GM18520 (cell line): ENCODE results near the gene ITSN1.
"Not testable (repeated sequence)": the region's sequence is repeated elsewhere in the genome, so short reads cannot be mapped to it uniquely, and the experiment has no call there.

ENCODE experiments used
- ATAC-seq: cut with Tn5 transposase; IDR thresholded peaks from one replicate; pipeline ENCODE4 v1.9.1; 2021; ENCODE audit not compliant: unreplicated experiment

The ITSN1 gene

DNA sequence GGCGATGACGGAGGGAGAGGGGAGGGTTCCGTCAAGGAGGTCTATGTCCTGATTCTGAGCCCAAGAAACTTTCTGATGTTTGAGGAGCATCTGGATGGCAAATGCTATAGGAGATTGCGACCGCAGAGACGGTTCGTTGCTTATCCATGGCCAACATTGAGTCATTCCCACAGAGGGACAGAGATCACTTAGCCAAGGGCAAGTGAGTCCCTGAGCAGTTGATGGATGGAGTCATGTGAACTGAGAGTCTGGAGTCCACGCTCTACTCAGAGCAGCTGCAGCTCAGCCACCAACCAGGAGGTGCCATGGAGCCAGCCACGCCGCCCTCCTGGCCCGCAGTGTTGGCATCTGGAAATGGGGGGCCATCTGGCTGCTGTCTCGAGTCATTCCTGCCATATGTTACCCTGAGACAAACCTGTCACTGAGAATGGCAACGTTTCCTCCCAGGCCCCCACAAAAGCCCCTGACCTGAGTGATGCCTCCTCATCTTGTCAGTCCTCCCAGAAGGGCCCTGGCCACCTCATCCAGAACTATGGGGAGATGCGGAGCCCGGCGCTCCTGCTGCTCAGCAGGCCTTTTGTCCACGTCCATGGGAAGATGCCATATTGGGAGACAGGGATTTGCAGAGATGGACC is 214.7 kb downstream of the ITSN1 start:
- ATAC-seq: no peak

DNA sequence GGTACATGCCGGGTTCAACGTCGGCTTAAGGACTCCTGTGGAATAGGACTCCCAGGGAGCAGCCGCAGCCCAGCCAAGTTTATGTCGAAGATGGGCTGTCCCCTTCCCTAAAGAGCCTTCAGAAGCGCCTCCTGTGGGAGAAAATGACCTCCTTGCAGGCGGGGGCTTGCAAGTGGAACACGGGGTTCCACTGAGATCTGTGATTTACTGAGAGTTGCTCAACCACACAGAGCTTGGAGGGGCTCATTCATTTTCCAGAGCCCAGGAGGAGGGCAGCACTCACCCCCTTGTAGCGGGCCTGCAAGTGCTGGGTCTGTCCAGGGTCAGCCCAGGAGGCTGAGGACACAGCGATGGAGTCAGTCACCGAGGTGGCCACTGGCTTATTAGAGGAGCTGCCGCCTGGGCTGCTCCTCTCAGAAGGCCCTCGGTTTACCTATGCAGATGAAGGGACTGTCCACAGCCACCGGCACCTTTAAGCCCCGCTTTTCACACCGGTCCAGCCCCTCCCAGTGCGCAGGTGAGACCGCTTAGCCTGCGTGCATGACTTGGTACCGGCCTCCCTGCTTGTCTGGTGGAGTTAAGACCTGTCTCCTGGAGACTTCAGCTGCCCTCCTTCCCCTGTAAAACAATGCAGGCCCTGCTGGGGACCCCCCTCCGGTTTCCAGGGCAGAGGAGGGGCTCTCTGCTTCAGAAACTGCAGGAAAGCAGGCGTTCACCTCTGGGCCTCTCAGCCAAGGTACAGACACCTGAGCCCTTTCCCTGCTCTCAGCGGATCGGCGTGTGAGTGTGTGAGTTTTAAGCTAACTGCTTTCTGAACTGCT is 215.8 kb downstream of the ITSN1 start:
- ATAC-seq: no peak

DNA sequence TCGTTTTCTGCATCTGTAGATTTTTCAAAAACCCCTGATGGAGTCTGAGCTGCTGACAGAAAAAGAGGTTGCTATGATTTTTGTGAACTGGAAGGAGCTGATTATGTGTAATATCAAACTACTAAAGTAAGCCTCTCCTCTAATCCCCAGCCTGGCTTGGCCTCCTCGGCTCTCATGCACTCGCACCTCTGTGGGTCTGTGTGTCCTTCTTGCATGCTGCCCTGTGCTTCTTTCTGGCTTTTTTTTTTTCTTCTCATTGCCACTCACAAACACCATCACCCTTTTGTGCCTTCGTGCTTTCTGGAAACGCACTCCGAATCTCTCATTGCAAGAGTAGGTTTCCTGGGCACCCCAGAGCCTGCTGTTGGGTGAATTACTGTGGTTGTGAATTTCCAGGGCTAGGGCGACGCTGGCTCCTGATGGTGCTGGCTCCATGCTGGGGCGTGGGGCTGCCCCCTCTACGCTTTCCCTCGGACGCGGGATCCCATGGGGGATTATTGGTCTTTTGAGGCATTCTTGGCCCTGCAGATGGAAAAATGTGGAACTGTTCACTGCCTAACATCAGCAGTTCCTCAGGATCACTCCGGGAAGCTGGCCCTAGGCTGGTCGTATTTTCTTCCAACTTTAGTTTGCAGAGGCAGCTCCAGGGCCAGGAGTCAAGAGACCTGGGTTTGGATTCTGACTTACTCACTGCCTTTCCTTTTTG is 216.5 kb downstream of the ITSN1 start:
- ATAC-seq: no peak

DNA sequence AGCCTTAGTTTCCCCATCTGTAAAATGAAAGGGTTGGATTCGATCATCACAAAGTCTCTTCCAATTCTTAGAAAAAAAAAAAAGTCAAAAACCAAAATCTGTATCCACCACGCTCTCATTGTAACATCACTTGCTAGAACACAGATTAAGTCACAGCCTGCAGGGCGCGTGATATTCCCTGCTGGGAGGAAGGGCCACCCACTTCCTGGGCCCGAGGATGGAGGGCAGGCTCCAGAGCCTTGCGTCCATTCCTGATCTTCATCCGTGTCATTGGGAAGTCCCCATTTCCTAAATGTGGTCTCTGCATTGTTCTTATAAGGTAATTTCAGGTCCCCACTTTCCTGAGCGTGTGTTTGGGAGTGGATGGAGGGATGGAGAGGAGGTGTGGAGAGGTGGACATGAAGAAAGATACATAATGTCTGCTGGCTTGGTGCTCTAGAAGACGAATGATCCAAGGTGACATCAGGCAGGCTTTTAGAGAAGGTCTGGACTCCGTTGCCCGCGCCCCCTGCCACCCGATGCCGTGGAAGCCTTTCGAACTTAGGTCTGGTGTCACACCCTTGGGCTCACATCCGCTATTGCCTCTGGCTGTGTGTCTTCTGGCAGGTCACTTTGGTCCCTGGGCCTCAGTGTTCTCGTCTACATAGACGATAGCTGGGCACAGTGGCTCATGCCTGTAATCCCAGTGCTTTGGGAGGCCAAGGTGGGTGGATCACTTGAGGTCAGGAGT is 217.2 kb downstream of the ITSN1 start:
- no peak for ATAC-seq

DNA sequence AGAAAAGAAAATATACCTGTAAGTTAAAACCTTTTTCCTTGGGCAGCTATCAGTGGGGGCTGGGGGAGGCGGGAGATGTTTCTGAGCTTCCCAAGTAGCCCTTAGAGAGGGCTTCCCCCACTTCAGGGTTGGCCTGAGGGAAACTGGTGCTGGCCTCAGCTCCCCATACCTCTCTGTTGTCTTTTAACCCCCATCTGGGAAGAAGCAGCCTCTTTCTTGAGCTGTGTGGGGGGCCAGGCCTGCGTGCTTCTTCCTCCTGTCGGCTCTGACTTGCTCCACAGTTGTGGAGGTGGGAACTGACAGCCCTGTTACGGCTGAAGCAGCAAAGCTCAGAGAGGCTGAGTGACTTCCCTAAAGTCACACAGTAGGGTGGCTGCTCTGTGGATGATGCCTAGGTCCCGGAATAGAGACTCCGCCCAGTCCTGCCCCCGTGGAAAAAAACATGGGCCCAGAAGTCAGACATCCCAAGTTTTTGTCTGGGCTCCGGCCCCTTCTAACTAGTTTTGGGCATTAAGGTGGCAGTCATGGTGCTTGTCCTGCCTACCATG is 218.1 kb downstream of the ITSN1 start:
- ATAC-seq: no peak

DNA sequence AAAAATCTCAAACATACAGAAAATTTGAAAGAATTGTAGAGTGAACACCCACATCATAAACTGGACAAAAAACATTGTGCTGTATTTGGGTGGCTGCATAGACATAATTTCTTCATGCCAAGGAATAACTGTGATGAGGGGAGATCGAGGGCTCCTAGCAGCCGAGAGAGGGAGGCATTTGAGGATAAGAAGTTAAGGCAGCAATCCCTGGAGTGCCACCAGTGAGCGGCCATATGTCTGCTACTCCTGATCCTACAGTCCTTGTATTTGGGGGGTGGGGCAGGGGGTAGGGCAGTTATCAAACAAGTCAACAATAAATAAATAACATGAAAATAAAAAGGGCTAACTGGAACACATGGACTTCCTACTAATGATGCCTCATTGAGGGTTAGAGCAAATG is 218.8 kb downstream of the ITSN1 start:
- no peak for ATAC-seq

DNA sequence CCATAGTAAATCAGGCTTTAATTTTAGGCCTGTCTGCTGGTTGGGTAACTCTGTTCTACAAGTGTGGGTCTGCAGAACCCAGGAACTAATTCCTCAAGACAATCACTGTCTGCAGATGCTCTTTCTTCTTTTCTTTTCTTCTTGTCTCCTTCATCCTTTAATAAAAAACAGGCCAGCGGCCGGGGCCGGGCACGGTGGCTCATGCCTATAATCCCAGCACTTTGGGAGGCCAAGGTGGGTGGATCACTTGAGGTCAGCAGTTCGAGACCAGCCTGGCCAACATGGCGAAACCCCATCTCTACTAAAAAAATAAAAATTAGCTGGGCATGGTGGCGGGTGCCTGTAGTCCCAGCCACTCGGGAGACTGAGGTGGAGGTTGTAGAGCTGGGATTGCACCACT is 220.9 kb downstream of the ITSN1 start:
- not testable (repeated sequence) for ATAC-seq

DNA sequence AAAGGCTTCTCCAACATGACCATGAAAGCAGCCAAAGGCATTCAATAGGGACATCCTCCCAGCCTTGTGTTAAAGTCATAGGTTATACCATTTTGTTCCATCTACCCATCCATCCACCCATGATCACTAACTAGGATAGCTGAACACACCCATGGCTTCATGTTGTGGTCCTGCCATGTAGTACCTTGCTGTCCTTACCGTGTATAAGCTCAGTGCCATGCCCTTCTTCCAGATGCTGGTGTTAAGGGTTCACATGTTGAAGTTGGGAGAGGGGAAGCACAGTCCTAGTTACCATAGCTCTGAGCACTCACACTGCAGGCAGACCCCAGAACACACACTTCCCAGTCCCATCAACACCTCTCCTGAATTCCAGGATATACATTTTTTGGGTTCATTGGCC is 221.8 kb downstream of the ITSN1 start:
- no peak for ATAC-seq

DNA sequence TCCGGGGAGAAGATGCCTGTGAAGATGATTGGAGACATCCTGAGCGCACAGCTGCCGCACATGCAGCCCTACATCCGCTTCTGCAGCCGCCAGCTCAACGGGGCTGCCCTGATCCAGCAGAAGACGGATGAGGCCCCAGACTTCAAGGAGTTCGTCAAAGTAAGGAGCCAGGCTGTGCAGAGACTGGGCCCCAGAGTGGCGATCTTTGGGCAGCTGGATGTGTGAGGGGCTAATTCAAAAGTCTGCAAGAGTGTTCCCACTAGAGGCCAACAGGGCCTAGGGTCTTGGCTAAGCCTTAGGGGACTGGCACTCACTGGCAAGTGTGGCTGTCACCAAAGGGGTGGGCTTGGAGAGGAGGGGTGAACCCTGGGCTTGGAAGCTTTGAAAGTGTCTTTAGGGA is 222.9 kb downstream of the ITSN1 start:
- no peak for ATAC-seq

DNA sequence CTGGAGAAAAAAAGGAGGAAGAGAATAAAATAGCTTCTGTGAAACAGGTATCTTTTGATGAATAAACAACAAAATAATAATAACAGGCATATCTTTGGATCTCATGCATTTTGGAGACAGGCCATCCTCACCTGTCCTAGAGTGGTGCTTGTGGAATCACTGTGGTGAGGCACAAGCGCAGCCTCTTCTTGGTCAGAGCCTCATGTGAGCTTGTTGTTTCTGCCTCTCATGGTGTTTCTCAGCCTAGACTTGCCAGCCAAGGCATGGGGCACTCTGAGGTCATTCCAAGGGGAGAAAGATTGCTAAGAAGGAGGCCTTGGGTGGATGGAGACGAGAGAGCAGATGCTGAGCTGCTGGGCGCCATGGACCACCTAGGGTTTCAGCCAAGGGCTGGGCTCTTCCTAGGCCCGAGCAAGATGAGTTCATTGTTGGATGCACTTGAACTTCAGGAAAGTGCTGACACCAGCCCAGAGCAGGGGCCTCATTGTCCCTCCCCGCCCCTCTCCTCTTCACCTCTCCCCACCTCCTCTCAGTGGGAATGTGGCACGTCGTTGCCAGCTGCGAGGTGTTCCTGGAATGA is 223.8 kb downstream of the ITSN1 start:
- ATAC-seq: no peak

DNA sequence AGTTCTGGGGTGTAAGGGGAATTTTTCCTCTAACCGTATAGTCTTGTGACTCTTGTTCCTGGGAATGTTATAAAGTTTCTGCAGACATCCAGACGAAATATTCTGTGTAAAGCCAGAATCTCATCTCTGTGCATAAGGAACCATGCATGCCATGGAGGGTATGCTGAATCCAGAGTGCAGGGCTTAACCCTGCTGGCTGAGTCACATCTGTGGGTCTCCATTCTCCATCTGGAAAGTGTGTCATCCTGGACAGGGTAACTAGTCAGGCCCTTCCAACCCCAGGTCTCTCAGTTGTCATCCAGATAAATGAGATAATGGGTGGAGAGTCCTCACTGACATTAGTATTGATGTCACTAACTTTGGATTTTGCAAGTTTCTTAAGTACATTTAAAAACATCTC is 224.5 kb downstream of the ITSN1 start:
- ATAC-seq: no peak

DNA sequence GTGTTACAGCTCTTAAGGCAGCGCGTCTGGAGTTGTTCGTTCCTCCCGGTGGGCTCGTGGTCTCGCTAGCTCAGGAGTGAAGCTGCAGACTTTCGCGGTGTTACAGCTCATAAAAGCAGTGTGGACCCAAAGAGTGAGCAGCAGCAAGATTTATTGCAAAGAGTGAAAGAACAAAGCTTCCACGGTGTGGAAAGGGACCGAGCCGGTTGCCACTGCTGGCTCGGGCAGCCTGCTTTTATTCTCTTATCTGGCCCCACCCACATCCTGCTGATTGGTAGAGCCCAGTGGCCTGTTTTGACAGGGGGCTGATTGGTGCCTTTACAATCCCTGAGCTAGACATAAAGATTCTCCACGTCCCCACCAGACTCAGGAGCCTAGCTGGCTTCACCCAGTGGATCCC is 225.6 kb downstream of the ITSN1 start:
- ATAC-seq: not testable (repeated sequence)

DNA sequence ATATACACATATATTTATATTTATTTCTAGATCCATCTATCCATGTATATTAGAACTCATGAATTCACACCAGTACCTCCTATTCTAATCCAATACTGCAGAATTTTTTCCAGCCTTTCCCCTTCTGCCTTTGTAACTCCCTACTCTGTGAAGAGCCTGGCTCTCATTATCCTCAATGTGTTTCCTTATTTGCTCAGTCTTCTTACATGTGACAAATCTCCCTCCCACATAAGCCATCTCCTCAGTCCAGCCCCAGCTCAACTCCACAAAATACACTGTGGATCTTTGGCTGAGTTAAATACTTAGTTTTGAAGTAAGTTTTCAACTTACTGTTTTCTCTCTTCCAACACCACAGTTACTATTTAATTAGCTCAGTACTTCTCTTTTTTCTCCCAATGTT is 227.6 kb downstream of the ITSN1 start:
- ATAC-seq: no peak

DNA sequence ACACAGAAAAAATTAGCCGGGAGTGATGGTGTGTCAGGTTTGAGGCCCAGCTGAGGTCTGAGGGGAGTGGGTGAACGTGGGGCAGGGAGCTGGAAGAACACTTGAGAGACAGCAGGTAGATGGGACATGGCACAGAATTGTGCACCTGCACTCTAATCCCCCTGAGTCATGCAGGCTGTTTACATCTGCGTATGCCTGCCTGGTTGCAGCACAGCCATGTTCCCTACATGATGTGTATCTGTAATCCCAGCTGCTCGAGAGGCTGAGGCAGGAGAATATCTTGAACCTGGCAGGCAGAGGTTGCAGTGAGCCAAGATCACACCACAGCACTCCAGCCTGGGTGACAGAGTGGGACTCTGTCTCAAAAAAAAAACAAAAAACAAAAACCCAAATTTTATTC is 228.5 kb downstream of the ITSN1 start:
- no peak for ATAC-seq

DNA sequence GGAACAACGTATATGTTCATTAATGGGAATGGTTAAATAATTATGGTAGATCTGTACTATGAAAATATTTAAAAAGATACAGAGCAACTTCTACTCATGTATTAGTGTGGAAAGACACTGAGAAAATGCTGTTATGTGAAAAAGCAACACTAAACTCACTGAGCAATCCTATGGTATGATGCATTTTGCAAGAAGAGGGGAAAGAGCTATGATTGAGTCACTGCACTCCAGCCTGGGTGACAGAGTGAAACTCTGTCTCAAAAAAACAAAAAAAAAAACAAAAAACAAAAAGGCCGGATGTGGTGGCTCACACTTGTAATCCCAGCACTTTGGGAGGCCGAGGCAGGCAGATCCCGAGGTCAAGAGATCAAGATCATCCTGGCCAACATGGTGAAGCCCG is 228.9 kb downstream of the ITSN1 start:
- no peak for ATAC-seq

DNA sequence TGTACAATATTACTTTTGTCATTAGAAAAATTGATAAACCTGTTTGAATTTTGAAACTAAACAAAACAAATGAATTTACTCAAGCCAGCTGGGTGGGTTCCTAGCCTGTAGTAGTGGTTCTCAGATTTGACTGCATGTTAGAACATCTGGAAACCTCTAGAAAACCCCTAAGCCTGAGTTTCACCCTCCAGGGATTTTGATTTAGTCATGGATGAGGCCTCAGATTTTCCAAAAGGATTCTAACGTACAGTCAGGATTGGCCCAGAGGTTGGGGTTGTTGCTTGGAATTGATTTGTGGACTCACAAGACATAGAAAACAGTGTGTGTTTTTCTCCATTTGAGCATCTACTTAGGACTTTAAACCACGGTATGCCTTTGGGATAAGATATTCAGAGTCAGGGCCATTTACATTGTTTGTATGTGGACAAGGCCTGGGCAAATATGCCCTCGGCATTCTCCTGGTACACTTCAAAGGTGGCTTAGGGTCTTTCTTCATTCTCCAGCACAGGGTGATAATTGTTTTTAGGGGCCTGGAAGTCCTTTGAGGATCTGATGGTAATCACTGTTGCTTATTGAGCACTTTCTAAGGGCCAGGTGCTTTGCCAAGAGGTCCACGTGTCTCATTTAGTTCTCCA is 230.7 kb downstream of the ITSN1 start:
- ATAC-seq: no peak

DNA sequence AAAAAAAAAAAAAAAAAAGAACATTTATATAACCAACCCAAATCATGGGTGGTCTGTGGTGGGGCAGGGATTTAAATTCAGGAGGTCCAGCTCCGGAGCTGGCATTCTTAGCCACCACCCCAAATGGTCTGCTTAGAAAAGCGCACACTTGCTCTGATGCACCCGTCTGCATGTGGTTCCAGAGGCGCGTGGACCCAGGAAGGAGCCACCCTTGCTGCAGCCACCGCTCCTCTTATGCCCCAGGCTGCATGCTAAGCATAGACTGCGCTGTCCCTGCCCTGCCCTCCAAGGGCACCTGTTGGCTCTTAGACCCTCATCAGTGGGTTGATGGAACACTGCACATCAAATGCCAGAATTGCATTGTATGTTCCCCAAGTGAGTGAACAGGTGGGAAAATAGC is 231.9 kb downstream of the ITSN1 start:
- ATAC-seq: no peak

DNA sequence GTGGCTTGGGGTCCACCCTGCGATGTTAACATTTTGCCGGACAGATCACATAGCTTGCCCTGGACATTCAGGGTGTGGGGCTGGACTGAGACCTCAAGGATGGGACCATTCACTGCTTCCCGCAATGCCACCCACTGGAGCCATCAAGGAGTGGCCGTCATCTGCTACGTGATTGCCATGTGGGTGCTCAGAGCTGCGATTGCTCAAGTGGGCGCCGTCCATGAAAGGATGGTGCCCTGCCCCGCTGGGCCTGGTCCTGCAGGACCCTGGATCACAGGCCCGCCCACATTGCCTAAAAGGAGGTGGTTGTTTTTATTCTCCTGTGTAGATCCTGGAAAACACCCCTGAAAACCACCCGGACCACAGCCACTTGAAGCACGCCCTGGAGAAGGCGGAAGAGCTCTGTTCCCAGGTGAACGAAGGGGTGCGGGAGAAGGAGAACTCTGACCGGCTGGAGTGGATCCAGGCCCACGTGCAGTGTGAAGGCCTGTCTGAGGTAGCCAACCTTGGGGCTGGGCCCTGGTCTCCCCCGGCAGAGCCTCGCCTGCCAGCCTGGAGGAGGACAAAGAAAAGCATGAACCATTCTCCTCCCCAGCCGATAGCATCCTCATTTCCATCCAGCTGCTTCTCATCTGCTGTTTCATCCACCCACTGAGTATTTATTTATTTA is 232.9 kb downstream of the ITSN1 start:
- no peak for ATAC-seq

DNA sequence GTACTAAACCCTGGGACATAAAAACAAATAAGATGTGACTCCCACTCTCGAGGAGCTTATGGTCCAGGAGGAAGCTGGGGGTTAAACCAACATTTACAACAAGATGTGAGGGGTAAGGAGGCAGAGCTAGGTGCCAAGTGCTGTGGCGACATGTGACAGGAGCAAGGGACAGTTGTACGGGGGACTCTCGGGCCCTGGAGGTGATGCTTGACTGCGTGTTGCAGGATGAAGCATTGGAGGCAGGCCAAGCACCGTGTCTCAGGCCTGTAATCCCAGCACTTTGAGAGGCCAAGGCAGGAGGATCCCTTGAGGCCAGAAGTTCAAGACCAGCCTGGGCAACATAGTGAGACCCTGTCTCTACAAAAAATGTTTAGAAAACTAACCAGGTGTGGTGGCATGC is 236.5 kb downstream of the ITSN1 start:
- no peak for ATAC-seq

DNA sequence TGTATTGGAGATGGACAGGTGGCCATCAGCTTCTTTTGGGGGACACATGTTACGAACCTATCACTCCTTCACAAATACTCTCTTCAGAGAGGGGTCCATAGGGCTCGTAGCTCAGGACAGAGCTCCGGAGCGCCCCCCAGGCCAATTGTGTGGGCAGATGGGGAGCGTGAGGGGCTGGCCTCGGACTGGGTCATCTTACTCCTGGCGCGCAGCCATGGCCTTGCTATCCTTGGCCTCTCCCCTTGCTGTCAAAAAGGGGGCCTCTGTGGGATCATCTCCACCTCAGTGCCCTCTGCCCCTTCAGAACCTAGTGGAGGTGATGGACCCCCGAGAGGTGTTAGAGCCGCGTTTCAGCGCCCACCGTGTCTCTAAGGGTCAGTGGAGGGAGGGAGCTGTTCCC is 238.3 kb downstream of the ITSN1 start:
- no peak for ATAC-seq
